B cell (primary cell): ENCODE results near the gene LCE3E. TPM values are rescaled to one million over a fixed set of nuclear protein-coding genes. Genes with fewer than 3 reads are reported as not detected.
"Not testable (repeated sequence)": the region's sequence is repeated elsewhere in the genome, so short reads cannot be mapped to it uniquely, and the experiment has no call there.

ENCODE experiments used
- ATAC-seq: fragments of 200-7000 bp; cut with Tn5 transposase; one replicate; pipeline ENCODE4 v1.10.0; 2021; ENCODE audit warnings: low read depth, mild to moderate bottlenecking, moderate number of reproducible peaks, moderate library complexity
- CTCF ChIA-PET: fragments of 350-600 bp; sonication (Branson Sonifier 250); formaldehyde crosslinking; loops from one replicate; lab custom pipeline; 2021; ENCODE audit warnings: antibody characterized with exemption, inconsistent platforms; lab: Charles Lee
- POLR2A ChIA-PET: fragments of 350-600 bp; sonication (Branson Sonifier 250); formaldehyde crosslinking; loops from one replicate; lab custom pipeline; 2021; ENCODE audit warnings: antibody characterized with exemption; lab: Charles Lee
- DNase-seq: peaks from one replicate; pipeline ENCODE4 v3.0.0; 2013
- H2AFZ ChIP-seq: 2 replicates; pipeline ENCODE4 v1.6.1; 2012; ENCODE audit warnings: mild to moderate bottlenecking, low read depth, low read length; ENCODE audit not compliant: insufficient read depth, poor library complexity, severe bottlenecking
- H3K27ac ChIP-seq, 2 donors: 1 replicate in 1 of 2; 2 replicates in 1 of 2; pipeline ENCODE4 v1.5.1; 2012 to 2013; ENCODE audit warnings: low read length in 2 of 2, mild to moderate bottlenecking in 2 of 2, moderate library complexity in 1 of 2
- H3K27me3 ChIP-seq, 4 experiments: fragments of 200-600 bp in 1 of 4; sonication (generic) in 1 of 4; replicated peaks in 1 of 4; 1 replicate in 2 of 4; 2 replicates in 2 of 4; pipeline versions ENCODE4 v1.6.1 to v1.7.0; 2013 to 2016; ENCODE audit warnings: low read length in 3 of 4, mild to moderate bottlenecking in 2 of 4, mixed read lengths in 1 of 4, moderate library complexity in 1 of 4; ENCODE audit not compliant: insufficient read depth in 4 of 4, control insufficient read depth in 3 of 4; ENCODE audit errors: control extremely low read depth in 1 of 4
- H3K36me3 ChIP-seq, 2 experiments: replicated peaks in 1 of 2; 1 replicate in 1 of 2; 2 replicates in 1 of 2; pipeline versions ENCODE4 v1.6.1 to v1.7.1; 2013; ENCODE audit warnings: low read length in 1 of 2; ENCODE audit not compliant: insufficient read depth in 2 of 2, control insufficient read depth in 1 of 2; ENCODE audit errors: control extremely low read depth in 1 of 2, extremely low read depth in 1 of 2
- H3K4me1 ChIP-seq, 2 donors: fragments of 200-600 bp in 1 of 2; sonication (generic) in 1 of 2; 1 replicate in 1 of 2; 2 replicates in 1 of 2; pipeline versions ENCODE4 v1.5.1 to v1.6.1; 2013 to 2017; ENCODE audit warnings: low read length in 2 of 2; ENCODE audit not compliant: control insufficient read depth in 2 of 2, insufficient read depth in 2 of 2
- H3K4me2 ChIP-seq: replicated peaks from 2 replicates; pipeline ENCODE3; 2012; ENCODE audit warnings: mild to moderate bottlenecking, low read depth, low read length; ENCODE audit not compliant: poor library complexity, severe bottlenecking
- H3K4me3 ChIP-seq, 5 experiments: fragments of 200-600 bp in 1 of 5; sonication (generic) in 1 of 5; 1 replicate in 3 of 5; 2 replicates in 2 of 5; pipeline versions ENCODE4 v1.5.1 to v1.7.0; 2011 to 2016; ENCODE audit warnings: low read length in 4 of 5, mild to moderate bottlenecking in 4 of 5, low read depth in 2 of 5, control low read depth in 1 of 5, moderate library complexity in 1 of 5; ENCODE audit not compliant: insufficient read depth in 1 of 5; ENCODE audit errors: control extremely low read depth in 1 of 5, extremely low read depth in 1 of 5
- H3K79me2 ChIP-seq: fragments of 200-600 bp; sonication (generic); one replicate; pipeline ENCODE4 v1.6.0; 2016; ENCODE audit warnings: low read length; ENCODE audit not compliant: control insufficient read depth, insufficient read depth
- H3K9ac ChIP-seq: fragments of 200-600 bp; sonication (generic); 2 replicates; pipeline ENCODE4 v1.6.1; 2017; ENCODE audit warnings: mild to moderate bottlenecking, low read length, moderate library complexity
- H3K9me3 ChIP-seq, 3 donors: one replicate each; pipeline versions ENCODE4 v1.6.1 to v1.7.1; 2013; ENCODE audit warnings: low read length in 2 of 3; ENCODE audit not compliant: control insufficient read depth in 2 of 3, insufficient read depth in 1 of 3; ENCODE audit errors: control extremely low read depth in 1 of 3
- H4K20me1 ChIP-seq: 2 replicates; pipeline ENCODE4 v1.6.0; 2012; ENCODE audit warnings: mild to moderate bottlenecking, low read length; ENCODE audit not compliant: insufficient read depth, control insufficient read depth, poor library complexity, severe bottlenecking
- H3K27ac Mint-ChIP-seq: one replicate; pipeline ENCODE4 v1.8.0; 2021; ENCODE audit warnings: mixed read lengths
- H3K27me3 Mint-ChIP-seq: one replicate; pipeline ENCODE4 v1.8.0; 2021; ENCODE audit warnings: mixed read lengths
- H3K4me1 Mint-ChIP-seq: one replicate; pipeline ENCODE4 v1.8.0; 2021; ENCODE audit warnings: mixed read lengths
- H3K4me3 Mint-ChIP-seq: one replicate; pipeline ENCODE4 v1.8.0; 2021; ENCODE audit warnings: mixed read lengths
- H3K9me3 Mint-ChIP-seq: one replicate; pipeline ENCODE4 v1.8.0; 2022; ENCODE audit warnings: mixed read lengths; ENCODE audit not compliant: insufficient read depth
- EZH2 ChIP-seq: IDR thresholded peaks from 2 replicates; pipeline ENCODE4 v1.6.1; 2012; ENCODE audit warnings: borderline replicate concordance, low read depth, mild to moderate bottlenecking, moderate library complexity, low read length; ENCODE audit not compliant: insufficient read depth, poor library complexity, severe bottlenecking
- WGBS: methylation state at CpG from one replicate; pipeline ENCODE4 v1.1.5; 2013; ENCODE audit warnings: missing lambda C conversion rate; ENCODE audit not compliant: insufficient coverage; 5-methylcytosine and 5-hydroxymethylcytosine counted together
- intact Hi-C: fragments of 100-400 bp; cut with micrococcal nuclease; formaldehyde crosslinking; loops from one replicate; pipeline ENCODE4 v1.10.0; 2022
- polyA plus RNA-seq: library from polyadenylated mRNA; depleted of rRNA; stranded (reverse); fragments of >200 nt; gene quantifications from 2 replicates; pipeline ENCODE4 v1.2.3, GENCODE V29; 2012
- total RNA-seq, 2 donors: library from RNA; stranded (reverse); fragments of 120-200 nt in 1 of 2; gene quantifications; 1 replicate in 1 of 2; 2 replicates in 1 of 2; pipeline versions ENCODE4 v1.2.3 to v1.2.4, GENCODE V29; 2013 to 2022
- TF ChIP-seq, protein P1 (sequence below): fragments of 200-600 bp; IDR thresholded peaks from one replicate; pipeline ENCODE4 v1.8.0; 2022; ENCODE audit warnings: antibody characterized with exemption, mild to moderate bottlenecking

The LCE3E gene
- total and polyA plus RNA-seq, 2 donors (not counting 1 experiment from before 2014, with no cell fraction given): not detected

DNA sequence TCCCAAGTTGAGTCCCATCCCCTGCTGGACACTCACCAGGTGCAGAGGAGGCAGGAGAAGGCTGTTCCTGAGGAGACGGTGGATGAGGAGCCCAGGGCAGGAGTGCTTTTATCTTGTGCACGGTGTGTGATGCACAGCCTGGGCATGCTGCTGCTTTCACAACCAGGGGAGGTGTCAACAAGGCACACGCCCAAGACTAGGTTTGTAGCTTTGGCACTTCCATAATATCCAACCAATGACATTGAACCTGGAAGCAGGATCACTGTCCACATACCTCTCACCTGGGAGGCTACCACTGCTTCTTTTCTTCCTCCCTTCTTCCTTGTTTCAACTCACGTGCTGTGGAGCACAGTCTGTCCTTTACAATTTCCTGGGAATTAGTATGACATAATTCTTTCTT lies 13.9 kb upstream of the LCE3E start, which contains the start of gene LCE3D:
LCE3D (minus strand) TSS at position 84 of the 400 bp plus-strand sequence. CDS start 580 bp downstream, outside the sequence.
- no peak for TF ChIP-seq EZH2
- TF ChIP-seq, protein P1, sequence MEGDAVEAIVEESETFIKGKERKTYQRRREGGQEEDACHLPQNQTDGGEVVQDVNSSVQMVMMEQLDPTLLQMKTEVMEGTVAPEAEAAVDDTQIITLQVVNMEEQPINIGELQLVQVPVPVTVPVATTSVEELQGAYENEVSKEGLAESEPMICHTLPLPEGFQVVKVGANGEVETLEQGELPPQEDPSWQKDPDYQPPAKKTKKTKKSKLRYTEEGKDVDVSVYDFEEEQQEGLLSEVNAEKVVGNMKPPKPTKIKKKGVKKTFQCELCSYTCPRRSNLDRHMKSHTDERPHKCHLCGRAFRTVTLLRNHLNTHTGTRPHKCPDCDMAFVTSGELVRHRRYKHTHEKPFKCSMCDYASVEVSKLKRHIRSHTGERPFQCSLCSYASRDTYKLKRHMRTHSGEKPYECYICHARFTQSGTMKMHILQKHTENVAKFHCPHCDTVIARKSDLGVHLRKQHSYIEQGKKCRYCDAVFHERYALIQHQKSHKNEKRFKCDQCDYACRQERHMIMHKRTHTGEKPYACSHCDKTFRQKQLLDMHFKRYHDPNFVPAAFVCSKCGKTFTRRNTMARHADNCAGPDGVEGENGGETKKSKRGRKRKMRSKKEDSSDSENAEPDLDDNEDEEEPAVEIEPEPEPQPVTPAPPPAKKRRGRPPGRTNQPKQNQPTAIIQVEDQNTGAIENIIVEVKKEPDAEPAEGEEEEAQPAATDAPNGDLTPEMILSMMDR: no peak
- H3K4me3 ChIP-seq: no peak within 1 kb of the TSS
- intact Hi-C loops: no loop called here
- WGBS: 90% methylated on average over 3 of the region's 4 CpGs
- Mint-ChIP-seq H3K27me3 (peaks cover 12% of the 10 kb centered on the region), H3K27ac (no peak within 1 kb of the TSS), H3K4me1 (no peaks in the 10 kb centered on the region), H3K9me3 (no peaks in the 10 kb centered on the region), H3K4me3 (no peak within 1 kb of the TSS)
- CTCF ChIA-PET: no interaction called here
- H4K20me1 ChIP-seq: no peaks in the 10 kb centered on the region
- no peak within 1 kb of the TSS for H3K27ac ChIP-seq
- peaks cover 0 to 2% (median 0%) of the 10 kb centered on the region in 3 donors for H3K9me3 ChIP-seq
- no peak within 1 kb of the TSS for H3K9ac ChIP-seq
- no peaks in the 10 kb centered on the region for H3K27me3 ChIP-seq
- no peaks in the 10 kb centered on the region for H3K36me3 ChIP-seq
- no peaks in the 10 kb centered on the region for H3K4me1 ChIP-seq
- POLR2A ChIA-PET: no interaction called here
- H3K79me2 ChIP-seq: no peaks in the 10 kb centered on the region
- no peak within 1 kb of the TSS for H2AFZ ChIP-seq
- DNase-seq (no peak), ATAC-seq (no peak)
- H3K4me2 ChIP-seq: no peak within 1 kb of the TSS

DNA sequence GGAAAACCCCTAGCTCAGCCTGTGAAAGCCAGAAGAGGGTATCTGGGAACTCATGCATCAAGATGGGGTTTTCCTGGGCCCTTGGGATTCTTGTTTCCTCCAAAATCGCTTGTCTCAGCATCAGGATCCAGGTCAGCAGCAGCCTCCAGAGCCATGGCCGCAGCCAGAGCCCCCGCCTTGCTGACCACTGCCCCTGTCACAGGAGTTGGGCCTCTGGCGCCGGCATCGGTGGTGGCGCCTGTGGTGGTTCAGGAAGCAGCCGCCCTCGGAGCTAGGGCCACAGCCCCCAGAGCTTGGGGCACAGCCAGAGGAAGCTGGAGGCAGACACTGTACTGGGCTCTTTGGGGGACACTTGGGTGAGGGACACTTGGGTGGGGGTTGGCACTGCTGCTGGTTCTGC lies 12.9 kb upstream of the LCE3E start:
- H3K79me2 ChIP-seq, H3K9ac ChIP-seq, DNase-seq, H3K9me3 ChIP-seq, H3K4me3 ChIP-seq, H3K4me3 Mint-ChIP-seq, intact Hi-C loops, H4K20me1 ChIP-seq, POLR2A ChIA-PET, H3K4me1 Mint-ChIP-seq, H3K27me3 ChIP-seq, H3K27ac ChIP-seq, CTCF ChIA-PET, H3K4me1 ChIP-seq, H3K36me3 ChIP-seq, H3K27ac Mint-ChIP-seq, H3K4me2 ChIP-seq, ATAC-seq, H2AFZ ChIP-seq, H3K9me3 Mint-ChIP-seq: not testable (repeated sequence)
- peaks cover 16% of the 10 kb centered on the region for H3K27me3 Mint-ChIP-seq
- 73% methylated on average over 3 of the region's 9 CpGs for WGBS
